ENCODE data around the gene SIX4. TPM values are rescaled to one million over a fixed set of nuclear protein-coding genes. Genes with fewer than 3 reads are reported as not detected.

The SIX4 gene
- polyA plus RNA-seq, 1 donor (not counting 4 experiments of a cell fraction or from before 2014, with no cell fraction given), result 4.5 TPM

GRCh38 chr14:60720962-60721325, 3.2 kb downstream of the SIX4 start:
- FAIRE-seq (no peak), DNase-seq (ENCODE audit: low read depth, low spot score) (no peak)
- Histone ChIP-seq H3K4me1 (ENCODE audit: control insufficient read depth, extremely low read depth, insufficient read depth, low read length) (peaks cover 4% of the 10 kb centered on the region), H3K27ac (ENCODE audit: control insufficient read depth, insufficient read depth, low read length) (no peak overlapping the region), H3K4me3 (ENCODE audit: control insufficient read depth in 2 of 3, extremely low read depth in 1 of 3, insufficient read depth in 2 of 3, low read depth in 1 of 3, low read length in 3 of 3) (peak overlapping the region; percentile 41 to 97 (median 61)), H3K4me2 (ENCODE audit: control insufficient read depth, extremely low read depth, insufficient read depth, low read depth, low read length) (peak overlapping the region; percentile 92), H3K27me3 (ENCODE audit: control insufficient read depth, extremely low read depth, insufficient read depth, low read length) (no peaks in the 10 kb centered on the region), H3K79me2 (ENCODE audit: control insufficient read depth, insufficient read depth, low read length) (peaks cover 21% of the 10 kb centered on the region), H4K20me1 (ENCODE audit: control insufficient read depth, extremely low read depth, insufficient read depth, low read length) (no peaks in the 10 kb centered on the region), H3K9me1 (ENCODE audit: control insufficient read depth, extremely low read depth, insufficient read depth, low read length) (no peaks in the 10 kb centered on the region), H3K36me3 (ENCODE audit: control insufficient read depth in 2 of 2, extremely low read depth in 1 of 2, insufficient read depth in 2 of 2, low read length in 2 of 2) (peaks cover 1 to 11% of the 10 kb centered on the region in 2 experiments), H3K9ac (ENCODE audit: control insufficient read depth, extremely low read depth, insufficient read depth, low read length) (no peak overlapping the region), H2AFZ (ENCODE audit: control insufficient read depth, low read length) (no peak overlapping the region), H3K9me3 (ENCODE audit: control insufficient read depth, low read depth, low read length) (no peaks in the 10 kb centered on the region)
- TF ChIP-seq CTCF (optimal IDR thresholded peaks at IDR 0.05 in 1 of 3, IDR thresholded peaks at IDR 0.05 in 1 of 3, conservative IDR thresholded peaks at IDR 0.05 in 1 of 3; ENCODE audit: extremely low read depth in 1 of 3, insufficient read depth in 2 of 3, low read length in 3 of 3) (no peak), EZH2 (IDR thresholded peaks at IDR 0.05; ENCODE audit: low read length) (no peak)
- dilution Hi-C loops (cut with MboI; ENCODE audit: extremely low pct_ligation_motif_present, low sequenced_read_pairs), result no loop called here

- H3K79me2 ChIP-seq (ENCODE audit: control insufficient read depth, insufficient read depth, low read length), result peaks cover 21% of the 10 kb centered on the region
- no peaks in the 10 kb centered on the region for H3K9me3 ChIP-seq (ENCODE audit: control insufficient read depth, low read depth, low read length)
- DNase-seq (ENCODE audit: low read depth, low spot score) (no peak), FAIRE-seq (no peak)
- dilution Hi-C loops (cut with MboI; ENCODE audit: extremely low pct_ligation_motif_present, low sequenced_read_pairs), result no loop called here
- H3K27me3 ChIP-seq (ENCODE audit: control insufficient read depth, extremely low read depth, insufficient read depth, low read length), result no peaks in the 10 kb centered on the region
- no peak overlapping the region for H3K4me2 ChIP-seq (ENCODE audit: control insufficient read depth, extremely low read depth, insufficient read depth, low read depth, low read length)
- H3K9me1 ChIP-seq (ENCODE audit: control insufficient read depth, extremely low read depth, insufficient read depth, low read length), result no peaks in the 10 kb centered on the region
- no peak overlapping the region for H2AFZ ChIP-seq (ENCODE audit: control insufficient read depth, low read length)
- H3K4me1 ChIP-seq (ENCODE audit: control insufficient read depth, extremely low read depth, insufficient read depth, low read length), result peaks cover 4% of the 10 kb centered on the region
- H3K27ac ChIP-seq (ENCODE audit: control insufficient read depth, insufficient read depth, low read length), result no peak overlapping the region
- no peak overlapping the region for H3K9ac ChIP-seq (ENCODE audit: control insufficient read depth, extremely low read depth, insufficient read depth, low read length)
- H3K36me3 ChIP-seq (ENCODE audit: control insufficient read depth in 2 of 2, extremely low read depth in 1 of 2, insufficient read depth in 2 of 2, low read length in 2 of 2), result peaks cover 1 to 11% of the 10 kb centered on the region in 2 experiments
- TF ChIP-seq EZH2 (IDR thresholded peaks at IDR 0.05; ENCODE audit: low read length), result no peak
- no peak for TF ChIP-seq CTCF (optimal IDR thresholded peaks at IDR 0.05 in 1 of 3, IDR thresholded peaks at IDR 0.05 in 1 of 3, conservative IDR thresholded peaks at IDR 0.05 in 1 of 3; ENCODE audit: extremely low read depth in 1 of 3, insufficient read depth in 2 of 3, low read length in 3 of 3)
- H4K20me1 ChIP-seq (ENCODE audit: control insufficient read depth, extremely low read depth, insufficient read depth, low read length), result no peaks in the 10 kb centered on the region
- no peak overlapping the region for H3K4me3 ChIP-seq (ENCODE audit: control insufficient read depth in 2 of 3, extremely low read depth in 1 of 3, insufficient read depth in 2 of 3, low read depth in 1 of 3, low read length in 3 of 3)
These were observed 3.8 kb downstream of the SIX4 start for GRCh38 chr14:60720391-60720790.

Measured in keratinocyte (primary cell).